ENCODE results near the gene TRIM7. TPM values are rescaled to one million over a fixed set of nuclear protein-coding genes. Genes with fewer than 3 reads are reported as not detected.

The TRIM7 gene
- total and polyA plus RNA-seq, 2 experiments from 2014 or later: 3.1 to 6.8 TPM

- H3F3A ChIP-seq (ENCODE audit: insufficient read depth): peaks cover 6% of the 10 kb centered on the region
- H3K9me2 ChIP-seq (ENCODE audit: insufficient read depth): no peaks in the 10 kb centered on the region
- peak overlapping the region; percentile 87 for H3K4me3 ChIP-seq
- no peaks in the 10 kb centered on the region for H3K79me2 ChIP-seq (ENCODE audit: insufficient read depth)
- WGBS, 2 experiments (ENCODE audit: low coverage in 1 of 2, low lambda C conversion rate in 2 of 2, missing lambda C conversion rate in 2 of 2): 4 to 6% methylated on average over 37 of the region's 37 CpGs
- no peak for TF ChIP-seq EZH2 (IDR thresholded peaks at IDR 0.05; ENCODE audit: insufficient read depth, poor library complexity, severe bottlenecking)
- no peak for TF ChIP-seq EZH2phosphoT487 (IDR thresholded peaks at IDR 0.05; ENCODE audit: insufficient read depth, low read depth)
- no peaks in the 10 kb centered on the region for H3K4me1 ChIP-seq (ENCODE audit: insufficient read depth)
- H3K36me3 ChIP-seq (ENCODE audit: low read depth): no peaks in the 10 kb centered on the region
- no peaks in the 10 kb centered on the region for H3K9me3 ChIP-seq (ENCODE audit: low read depth)
- DNase-seq: peak; percentile 86
- no peaks in the 10 kb centered on the region for H4K20me1 ChIP-seq (ENCODE audit: insufficient read depth)
- H3K27ac ChIP-seq: peak overlapping the region; percentile 71
- peak overlapping the region; percentile 70 for H3K4me2 ChIP-seq (ENCODE audit: unreplicated experiment)
- H3K9ac ChIP-seq: peak overlapping the region; percentile 59
- in situ Hi-C loops (cut with MboI): no loop called here
- peak overlapping the region; percentile 85 for H2AFZ ChIP-seq
- H3K27me3 ChIP-seq (replicated peaks; ENCODE audit: insufficient read depth): no peaks in the 10 kb centered on the region
Measured at GRCh38 chr5:181187500-181188213, 17.3 kb downstream of the TRIM7 start.

GRCh38 chr5:181186986-181187499, 18.0 kb downstream of the TRIM7 start:
- H3K79me2 ChIP-seq (ENCODE audit: insufficient read depth): no peaks in the 10 kb centered on the region
- H2AFZ ChIP-seq: peak overlapping the region; percentile 85
- no peaks in the 10 kb centered on the region for H3K27me3 ChIP-seq (replicated peaks; ENCODE audit: insufficient read depth)
- H3K9ac ChIP-seq: peak overlapping the region; percentile 59
- H3K4me1 ChIP-seq (ENCODE audit: insufficient read depth): no peaks in the 10 kb centered on the region
- H4K20me1 ChIP-seq (ENCODE audit: insufficient read depth): no peaks in the 10 kb centered on the region
- no peaks in the 10 kb centered on the region for H3K36me3 ChIP-seq (ENCODE audit: low read depth)
- no peaks in the 10 kb centered on the region for H3K9me2 ChIP-seq (ENCODE audit: insufficient read depth)
- TF ChIP-seq EZH2 (IDR thresholded peaks at IDR 0.05; ENCODE audit: insufficient read depth, poor library complexity, severe bottlenecking): no peak
- no peak for TF ChIP-seq EZH2phosphoT487 (IDR thresholded peaks at IDR 0.05; ENCODE audit: insufficient read depth, low read depth)
- peak overlapping the region; percentile 87 for H3K4me3 ChIP-seq
- 13 to 19% methylated on average over 8 of the region's 8 CpGs for WGBS, 2 experiments (ENCODE audit: low coverage in 1 of 2, low lambda C conversion rate in 2 of 2, missing lambda C conversion rate in 2 of 2)
- DNase-seq: peak; percentile 58
- peak overlapping the region; percentile 70 for H3K4me2 ChIP-seq (ENCODE audit: unreplicated experiment)
- H3K9me3 ChIP-seq (ENCODE audit: low read depth): no peaks in the 10 kb centered on the region
- in situ Hi-C loops (cut with MboI): no loop called here
- H3K27ac ChIP-seq: peak overlapping the region; percentile 62
- H3F3A ChIP-seq (ENCODE audit: insufficient read depth): peaks cover 12% of the 10 kb centered on the region

- H3K4me1 ChIP-seq (ENCODE audit: insufficient read depth): no peaks in the 10 kb centered on the region
- H2AFZ ChIP-seq: no peak overlapping the region
- no peak overlapping the region for H3K9ac ChIP-seq
- in situ Hi-C loops (cut with MboI): no loop called here
- no peaks in the 10 kb centered on the region for H3K36me3 ChIP-seq (ENCODE audit: low read depth)
- peaks cover 14% of the 10 kb centered on the region for H3F3A ChIP-seq (ENCODE audit: insufficient read depth)
- H3K4me3 ChIP-seq: no peak overlapping the region
- no peak for DNase-seq
- H3K9me3 ChIP-seq (ENCODE audit: low read depth): no peaks in the 10 kb centered on the region
- no peaks in the 10 kb centered on the region for H4K20me1 ChIP-seq (ENCODE audit: insufficient read depth)
- H3K4me2 ChIP-seq (ENCODE audit: unreplicated experiment): no peak overlapping the region
- no peaks in the 10 kb centered on the region for H3K9me2 ChIP-seq (ENCODE audit: insufficient read depth)
- H3K27me3 ChIP-seq (replicated peaks; ENCODE audit: insufficient read depth): no peaks in the 10 kb centered on the region
- H3K27ac ChIP-seq: no peak overlapping the region
- WGBS, 2 experiments (ENCODE audit: low coverage in 1 of 2, low lambda C conversion rate in 2 of 2, missing lambda C conversion rate in 2 of 2): 87 to 95% methylated on average over 6 of the region's 6 CpGs
- no peaks in the 10 kb centered on the region for H3K79me2 ChIP-seq (ENCODE audit: insufficient read depth)
- TF ChIP-seq EZH2phosphoT487 (IDR thresholded peaks at IDR 0.05; ENCODE audit: insufficient read depth, low read depth) (no peak), EZH2 (IDR thresholded peaks at IDR 0.05; ENCODE audit: insufficient read depth, poor library complexity, severe bottlenecking) (no peak)
Measured at GRCh38 chr5:181186022-181186421, 19.0 kb downstream of the TRIM7 start.

GRCh38 chr5:181185560-181185959, 19.4 kb downstream of the TRIM7 start:
- Histone ChIP-seq H3F3A (ENCODE audit: insufficient read depth) (peaks cover 14% of the 10 kb centered on the region), H3K27me3 (replicated peaks; ENCODE audit: insufficient read depth) (no peaks in the 10 kb centered on the region), H2AFZ (no peak overlapping the region), H3K27ac (no peak overlapping the region), H3K36me3 (ENCODE audit: low read depth) (no peaks in the 10 kb centered on the region), H3K4me1 (ENCODE audit: insufficient read depth) (no peaks in the 10 kb centered on the region), H3K9me2 (ENCODE audit: insufficient read depth) (no peaks in the 10 kb centered on the region), H3K4me3 (no peak overlapping the region), H4K20me1 (ENCODE audit: insufficient read depth) (no peaks in the 10 kb centered on the region), H3K9ac (no peak overlapping the region), H3K9me3 (ENCODE audit: low read depth) (no peaks in the 10 kb centered on the region), H3K4me2 (ENCODE audit: unreplicated experiment) (no peak overlapping the region), H3K79me2 (ENCODE audit: insufficient read depth) (no peaks in the 10 kb centered on the region)
- DNase-seq: no peak
- WGBS, 2 experiments (ENCODE audit: low coverage in 1 of 2, low lambda C conversion rate in 2 of 2, missing lambda C conversion rate in 2 of 2): 95 to 99% methylated on average over 13 of the region's 13 CpGs
- in situ Hi-C loops (cut with MboI): no loop called here
- TF ChIP-seq EZH2 (IDR thresholded peaks at IDR 0.05; ENCODE audit: insufficient read depth, poor library complexity, severe bottlenecking) (no peak), EZH2phosphoT487 (IDR thresholded peaks at IDR 0.05; ENCODE audit: insufficient read depth, low read depth) (no peak)
